Stimulated activated CD4-positive, alpha-beta T cell treated with anti-CD3 and anti-CD28 coated beads, Interleukin-2, amount 100 ng/mL, for 24 hours (primary cell): ENCODE measurements around the gene RBMS3.
"Not testable (repeated sequence)": the region's sequence is repeated elsewhere in the genome, so short reads cannot be mapped to it uniquely, and the experiment has no call there.

Experiments
- DNase-seq, 2 donors: peaks; one replicate each; pipeline ENCODE4 v3.0.0-alpha.2; 2020

Gene RBMS3

GRCh38 chr3:29345516-29346300, 64.8 kb downstream of the RBMS3 start:
- DNase-seq: no peak

GRCh38 chr3:29346828-29347227, 66.0 kb downstream of the RBMS3 start:
- DNase-seq: no peak

GRCh38 chr3:29347412-29347811, 66.5 kb downstream of the RBMS3 start:
- no peak for DNase-seq

- no peak for DNase-seq
Observed at GRCh38 chr3:29348316-29348715, 67.4 kb downstream of the RBMS3 start.

GRCh38 chr3:29349049-29349448, 68.2 kb downstream of the RBMS3 start:
- no peak for DNase-seq

GRCh38 chr3:29353807-29354206, 72.9 kb downstream of the RBMS3 start:
- DNase-seq: no peak

- DNase-seq: no peak
Observed at GRCh38 chr3:29354894-29355293, 74.0 kb downstream of the RBMS3 start.

- DNase-seq: no peak
Observed at GRCh38 chr3:29356062-29356461, 75.2 kb downstream of the RBMS3 start.

- not testable (repeated sequence) for DNase-seq
Observed at GRCh38 chr3:29360289-29360688, 79.4 kb downstream of the RBMS3 start.

GRCh38 chr3:29363110-29363509, 82.2 kb downstream of the RBMS3 start:
- DNase-seq: no peak

GRCh38 chr3:29370021-29370420, 89.2 kb downstream of the RBMS3 start:
- DNase-seq: no peak

GRCh38 chr3:29370476-29371420, 89.9 kb downstream of the RBMS3 start:
- no peak for DNase-seq

- DNase-seq: no peak
Observed at GRCh38 chr3:29373131-29373680, 92.3 kb downstream of the RBMS3 start.

GRCh38 chr3:29374226-29374625, 93.4 kb downstream of the RBMS3 start:
- no peak for DNase-seq

- DNase-seq: no peak
Observed at GRCh38 chr3:29379097-29379496, 98.2 kb downstream of the RBMS3 start.

- no peak for DNase-seq
Observed at GRCh38 chr3:29381595-29381994, 100.7 kb downstream of the RBMS3 start.

GRCh38 chr3:29382409-29382808, 101.5 kb downstream of the RBMS3 start:
- no peak for DNase-seq

GRCh38 chr3:29382845-29383244, 102.0 kb downstream of the RBMS3 start:
- no peak for DNase-seq

- DNase-seq: no peak
Observed at GRCh38 chr3:29384640-29385039, 103.8 kb downstream of the RBMS3 start.

GRCh38 chr3:29385046-29385830, 104.4 kb downstream of the RBMS3 start:
- DNase-seq: no peak

- DNase-seq: no peak
Observed at GRCh38 chr3:29389362-29389761, 108.5 kb downstream of the RBMS3 start.

GRCh38 chr3:29392625-29393388, 111.9 kb downstream of the RBMS3 start:
- no peak for DNase-seq
